ENCODE data around the gene MRPL20. TPM values are rescaled to one million over a fixed set of nuclear protein-coding genes. Genes with fewer than 3 reads are reported as not detected.

MRPL20 gene
- total and polyA plus RNA-seq, 2 donors (not counting 3 experiments of a cell fraction or from before 2014, with no cell fraction given) = 134 to 152 TPM

- dilution Hi-C loops (cut with MboI; ENCODE audit: extremely low pct_ligation_motif_present, low sequenced_read_pairs) = no loop called here
- no peak overlapping the region for H3K9ac ChIP-seq (replicated peaks; ENCODE audit: extremely low read depth, insufficient read depth, low read length)
Observed at GRCh38 chr1:1419363-1419812, 12.3 kb upstream of the MRPL20 start.

More at GRCh38 chr1:1419363-1419812, 12.3 kb upstream of the MRPL20 start:
- Histone ChIP-seq H2AFZ (ENCODE audit: low read depth, low read length) (peak overlapping the region; percentile 71), H3K4me2 (ENCODE audit: insufficient read depth, low read length) (no peak overlapping the region), H3K4me1 (ENCODE audit: control insufficient read depth, extremely low read depth, insufficient read depth, low read length) (peaks cover 3% of the 10 kb centered on the region), H3K9me1 (replicated peaks; ENCODE audit: control insufficient read depth, extremely low read depth, insufficient read depth, low read length) (no peaks in the 10 kb centered on the region), H4K20me1 (replicated peaks; ENCODE audit: control insufficient read depth, extremely low read depth, insufficient read depth, low read length) (no peaks in the 10 kb centered on the region), H3K79me2 (ENCODE audit: control insufficient read depth, insufficient read depth, low read length) (no peaks in the 10 kb centered on the region), H3K27me3 (ENCODE audit: control insufficient read depth in 2 of 2, insufficient read depth in 2 of 2, low read length in 2 of 2) (no peaks in the 10 kb centered on the region), H3K27ac (ENCODE audit: insufficient read depth, low read depth, low read length) (no peak overlapping the region), H3K4me3 (replicated peaks in 1 of 3; ENCODE audit: insufficient read depth in 1 of 3, low read depth in 1 of 3, low read length in 3 of 3) (no peak overlapping the region), H3K9me3 (replicated peaks; ENCODE audit: control insufficient read depth, insufficient read depth, low read length) (no peaks in the 10 kb centered on the region), H3K36me3 (ENCODE audit: control insufficient read depth in 2 of 2, extremely low read depth in 1 of 2, insufficient read depth in 2 of 2, low read length in 2 of 2) (no peaks in the 10 kb centered on the region)
- CTCF ChIA-PET = interaction anchor here (1.0 to 2.2 kb wide), 3 partner anchors 11 to 21 kb away, joined by 5 to 11 read pairs (median 5); no protein-coding TSS in a partner anchor
- intact Hi-C loops (cut with micrococcal nuclease) = no loop called here
- TF ChIP-seq POLR2A (IDR thresholded peaks at IDR 0.05; ENCODE audit: low read depth, low read length) = no peak
- TF ChIP-seq CTCF (IDR thresholded peaks at IDR 0.05; ENCODE audit: extremely low read depth in 1 of 2, insufficient read depth in 1 of 2, low read depth in 1 of 2, low read length in 2 of 2) = no peak
- TF ChIP-seq EZH2 (IDR thresholded peaks at IDR 0.05; ENCODE audit: borderline replicate concordance, low read depth, low read length, severe bottlenecking) = no peak
- no peak for TF ChIP-seq JUN (IDR thresholded peaks at IDR 0.05; ENCODE audit: borderline replicate concordance, insufficient read depth, insufficient read length, low read depth)
- no peak for TF ChIP-seq POLR2AphosphoS5 (IDR thresholded peaks at IDR 0.05; ENCODE audit: insufficient read depth, low read depth, low read length)
- no peak for TF ChIP-seq FOS (IDR thresholded peaks at IDR 0.05; ENCODE audit: borderline replicate concordance, insufficient read depth, low read length)
- TF ChIP-seq, protein P1, sequence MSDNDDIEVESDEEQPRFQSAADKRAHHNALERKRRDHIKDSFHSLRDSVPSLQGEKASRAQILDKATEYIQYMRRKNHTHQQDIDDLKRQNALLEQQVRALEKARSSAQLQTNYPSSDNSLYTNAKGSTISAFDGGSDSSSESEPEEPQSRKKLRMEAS (IDR thresholded peaks at IDR 0.05; ENCODE audit: insufficient read depth, insufficient read length) = no peak
- TF ChIP-seq MYC (IDR thresholded peaks at IDR 0.05; ENCODE audit: low read depth, low read length) = no peak
- no TSS peak for BruUV-seq (replicated peaks)
- FAIRE-seq (no peak), DNase-seq (ENCODE audit: low read depth, low spot score) (no peak)
- POLR2A ChIA-PET = no interaction called here
